NB4 (cell line): ENCODE data around the gene METTL6.
"Not testable (repeated sequence)": the region's sequence is repeated elsewhere in the genome, so short reads cannot be mapped to it uniquely, and the experiment has no call there.

Source experiments
- DNase-seq: peaks from one replicate; pipeline ENCODE4 v3.0.0; 2010; ENCODE audit warnings: low read depth
- H3K4me3 ChIP-seq: one replicate; pipeline ENCODE4 v1.5.1; 2011; ENCODE audit warnings: mild to moderate bottlenecking, low read depth, low read length, moderate library complexity
- MAX ChIP-seq: IDR thresholded peaks from 2 replicates; pipeline ENCODE4 v1.6.1; 2011; ENCODE audit warnings: low read depth, low read length
- MYC ChIP-seq: IDR thresholded peaks from 2 replicates; pipeline ENCODE4 v1.6.1; 2011; ENCODE audit warnings: low read depth, low read length
- POLR2A ChIP-seq: IDR thresholded peaks from 2 replicates; pipeline ENCODE4 v1.6.1; 2011; ENCODE audit warnings: mild to moderate bottlenecking; ENCODE audit not compliant: insufficient read length; ENCODE audit errors: extremely low read depth
- TF ChIP-seq, protein P1 (sequence below): IDR thresholded peaks from one replicate; pipeline ENCODE4 v1.5.1; 2012; ENCODE audit warnings: low read depth, low read length

The METTL6 gene

GRCh38 chr3:15404767-15405166 lies 22.6 kb downstream of the METTL6 start:
- H3K4me3 ChIP-seq = no peak overlapping the region
- TF ChIP-seq, protein P1, sequence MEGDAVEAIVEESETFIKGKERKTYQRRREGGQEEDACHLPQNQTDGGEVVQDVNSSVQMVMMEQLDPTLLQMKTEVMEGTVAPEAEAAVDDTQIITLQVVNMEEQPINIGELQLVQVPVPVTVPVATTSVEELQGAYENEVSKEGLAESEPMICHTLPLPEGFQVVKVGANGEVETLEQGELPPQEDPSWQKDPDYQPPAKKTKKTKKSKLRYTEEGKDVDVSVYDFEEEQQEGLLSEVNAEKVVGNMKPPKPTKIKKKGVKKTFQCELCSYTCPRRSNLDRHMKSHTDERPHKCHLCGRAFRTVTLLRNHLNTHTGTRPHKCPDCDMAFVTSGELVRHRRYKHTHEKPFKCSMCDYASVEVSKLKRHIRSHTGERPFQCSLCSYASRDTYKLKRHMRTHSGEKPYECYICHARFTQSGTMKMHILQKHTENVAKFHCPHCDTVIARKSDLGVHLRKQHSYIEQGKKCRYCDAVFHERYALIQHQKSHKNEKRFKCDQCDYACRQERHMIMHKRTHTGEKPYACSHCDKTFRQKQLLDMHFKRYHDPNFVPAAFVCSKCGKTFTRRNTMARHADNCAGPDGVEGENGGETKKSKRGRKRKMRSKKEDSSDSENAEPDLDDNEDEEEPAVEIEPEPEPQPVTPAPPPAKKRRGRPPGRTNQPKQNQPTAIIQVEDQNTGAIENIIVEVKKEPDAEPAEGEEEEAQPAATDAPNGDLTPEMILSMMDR = no peak
- no peak for TF ChIP-seq POLR2A
- no peak for TF ChIP-seq MAX
- TF ChIP-seq MYC = no peak
- DNase-seq = peak; percentile 16

GRCh38 chr3:15403965-15404364 lies 23.4 kb downstream of the METTL6 start:
- DNase-seq = no peak
- no peak overlapping the region for H3K4me3 ChIP-seq
- no peak for TF ChIP-seq POLR2A
- TF ChIP-seq, protein P1 = no peak
- TF ChIP-seq MAX = no peak
- no peak for TF ChIP-seq MYC

- TF ChIP-seq, protein P1 = no peak
- TF ChIP-seq POLR2A (no peak), MAX (no peak), MYC (no peak)
- DNase-seq = no peak
- no peak overlapping the region for H3K4me3 ChIP-seq
Measured at GRCh38 chr3:15403495-15403894, 23.8 kb downstream of the METTL6 start.

DNA sequence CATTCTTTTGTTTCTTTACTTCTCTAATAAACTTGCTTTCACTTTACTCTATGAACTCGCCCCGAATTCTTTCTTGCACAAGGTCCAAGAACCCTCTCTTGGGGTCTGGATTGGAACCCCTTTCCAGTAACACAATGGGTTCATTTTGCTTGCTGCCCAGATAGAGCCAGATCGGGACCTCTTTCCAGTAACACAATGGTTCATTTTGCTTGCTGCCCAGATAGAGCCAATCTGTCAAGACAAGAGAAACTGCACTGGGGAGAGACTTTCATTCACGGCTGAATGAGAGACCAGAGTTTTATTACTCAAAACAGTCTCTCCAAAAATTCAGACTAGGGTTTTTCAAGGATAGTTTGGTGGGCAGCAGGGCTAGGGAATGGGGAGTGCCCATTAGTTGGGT lies 25.4 kb downstream of the METTL6 start:
- no peak overlapping the region for H3K4me3 ChIP-seq
- no peak for TF ChIP-seq MYC
- TF ChIP-seq POLR2A = no peak
- TF ChIP-seq, protein P1 = no peak
- TF ChIP-seq MAX = no peak
- no peak for DNase-seq

- TF ChIP-seq MYC (no peak), POLR2A (no peak), MAX (no peak)
- TF ChIP-seq, protein P1 = no peak
- no peak overlapping the region for H3K4me3 ChIP-seq
- no peak for DNase-seq
Measured at GRCh38 chr3:15399970-15400369, 27.4 kb downstream of the METTL6 start.

GRCh38 chr3:15398731-15399133 lies 28.6 kb downstream of the METTL6 start:
- not testable (repeated sequence) for H3K4me3 ChIP-seq, DNase-seq

GRCh38 chr3:15393252-15393651 lies 34.1 kb downstream of the METTL6 start:
- not testable (repeated sequence) for DNase-seq, H3K4me3 ChIP-seq
